Activated naive CD4-positive, alpha-beta T cell treated with anti-CD3 and anti-CD28 coated beads for 36 hours (primary cell): Measurements from ENCODE around the gene SFXN5. TPM values are rescaled to one million over a fixed set of nuclear protein-coding genes. Genes with fewer than 3 reads are reported as not detected.

Experiments used
- CTCF ChIA-PET: fragments of 350-600 bp; sonication (Branson Sonifier 250); formaldehyde crosslinking; loops from one replicate; lab custom pipeline; 2021; ENCODE audit warnings: antibody characterized with exemption; lab: Charles Lee
- DNase-seq: peaks from one replicate; pipeline ENCODE4 v3.0.0-alpha.2; 2020
- H3K27ac Mint-ChIP-seq: one replicate; pipeline ENCODE4 v1.8.0; 2021; ENCODE audit warnings: mild to moderate bottlenecking, mixed read lengths
- H3K27me3 Mint-ChIP-seq: one replicate; pipeline ENCODE4 v1.8.0; 2021; ENCODE audit warnings: low read depth, mixed read lengths
- H3K36me3 Mint-ChIP-seq: one replicate; pipeline ENCODE4 v1.8.0; 2021; ENCODE audit warnings: low read depth, mixed read lengths
- H3K4me1 Mint-ChIP-seq: one replicate; pipeline ENCODE4 v1.8.0; 2021; ENCODE audit warnings: low read depth, mixed read lengths
- H3K4me3 Mint-ChIP-seq: one replicate; pipeline ENCODE4 v1.8.0; 2021; ENCODE audit warnings: mild to moderate bottlenecking, moderate library complexity, mixed read lengths
- H3K9me3 Mint-ChIP-seq: one replicate; pipeline ENCODE4 v1.8.0; 2021; ENCODE audit warnings: mixed read lengths
- intact Hi-C: fragments of 100-400 bp; cut with micrococcal nuclease; formaldehyde crosslinking; loops from one replicate; pipeline ENCODE4 v1.15.1; 2023
- total RNA-seq, 2 experiments: library from RNA; stranded (reverse); gene quantifications; one replicate each; pipeline ENCODE4 v1.2.3, GENCODE V29; 2021

Gene SFXN5
- total RNA-seq, 2 experiments from 2014 or later: 5.3 to 6.8 TPM

DNA sequence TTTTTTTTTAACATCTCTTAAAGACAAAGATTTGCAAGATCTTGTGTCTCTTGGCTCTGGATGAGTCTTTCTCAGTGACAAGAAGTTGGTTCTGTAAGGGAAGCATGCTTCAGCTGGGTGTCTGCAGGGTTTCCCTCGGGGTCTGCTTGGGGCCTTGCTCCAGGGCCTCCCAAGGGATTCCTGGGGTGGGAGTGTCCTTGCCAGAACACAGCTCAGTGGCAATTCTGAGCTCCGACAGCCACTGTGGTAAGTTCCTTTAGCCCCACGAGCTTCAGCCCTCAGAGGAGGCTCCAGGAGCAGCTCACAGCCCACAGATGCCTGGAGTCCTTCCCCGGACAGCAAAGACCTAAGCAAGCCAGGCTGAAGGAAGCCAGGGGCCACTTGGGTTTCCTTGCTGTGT lies 101.8 kb downstream of the SFXN5 start:
- no peak for DNase-seq
- no peaks in the 10 kb centered on the region for H3K36me3 Mint-ChIP-seq

DNA sequence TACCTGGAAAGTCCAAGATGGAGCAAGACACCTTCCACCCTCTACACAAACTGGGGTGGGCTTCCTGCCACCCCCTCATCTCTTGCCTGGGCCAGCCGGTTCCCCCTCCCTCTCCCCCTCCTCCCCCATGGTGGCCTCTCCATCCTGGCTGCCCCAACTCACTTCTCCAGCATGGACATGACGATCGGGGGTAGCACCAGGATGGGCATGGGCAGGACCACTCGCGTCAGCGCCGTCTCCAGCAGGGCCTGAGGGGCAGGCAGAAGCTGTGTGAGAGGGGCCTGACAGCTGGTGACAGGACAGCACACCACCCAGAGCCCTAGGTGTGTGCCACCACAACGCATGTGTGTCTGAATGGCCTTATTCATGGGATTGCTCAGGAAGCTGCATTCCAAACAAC lies 103.2 kb downstream of the SFXN5 start:
- DNase-seq: no peak
- CTCF ChIA-PET: interaction anchor here (1.3 to 2.6 kb wide), 2 partner anchors 24 to 76 kb away, joined by 3 to 16 read pairs; no protein-coding TSS in a partner anchor
- no peaks in the 10 kb centered on the region for H3K36me3 Mint-ChIP-seq
- no peaks in the 10 kb centered on the region for H3K4me1 Mint-ChIP-seq
- no peak overlapping the region for H3K4me3 Mint-ChIP-seq
- H3K27me3 Mint-ChIP-seq: no peaks in the 10 kb centered on the region
- intact Hi-C loops: no loop called here
- no peak overlapping the region for H3K27ac Mint-ChIP-seq
- no peaks in the 10 kb centered on the region for H3K9me3 Mint-ChIP-seq

More for the DNA sequence above, 101.8 kb downstream of the SFXN5 start:
- Mint-ChIP-seq H3K27me3 (no peaks in the 10 kb centered on the region), H3K4me3 (no peak overlapping the region), H3K9me3 (no peaks in the 10 kb centered on the region), H3K27ac (no peak overlapping the region), H3K4me1 (no peaks in the 10 kb centered on the region)
- intact Hi-C loops: no loop called here
- CTCF ChIA-PET: interaction anchor here (0.7 to 2.6 kb wide), 3 partner anchors 22 to 77 kb away, joined by 3 to 16 read pairs (median 4); no protein-coding TSS in a partner anchor

DNA sequence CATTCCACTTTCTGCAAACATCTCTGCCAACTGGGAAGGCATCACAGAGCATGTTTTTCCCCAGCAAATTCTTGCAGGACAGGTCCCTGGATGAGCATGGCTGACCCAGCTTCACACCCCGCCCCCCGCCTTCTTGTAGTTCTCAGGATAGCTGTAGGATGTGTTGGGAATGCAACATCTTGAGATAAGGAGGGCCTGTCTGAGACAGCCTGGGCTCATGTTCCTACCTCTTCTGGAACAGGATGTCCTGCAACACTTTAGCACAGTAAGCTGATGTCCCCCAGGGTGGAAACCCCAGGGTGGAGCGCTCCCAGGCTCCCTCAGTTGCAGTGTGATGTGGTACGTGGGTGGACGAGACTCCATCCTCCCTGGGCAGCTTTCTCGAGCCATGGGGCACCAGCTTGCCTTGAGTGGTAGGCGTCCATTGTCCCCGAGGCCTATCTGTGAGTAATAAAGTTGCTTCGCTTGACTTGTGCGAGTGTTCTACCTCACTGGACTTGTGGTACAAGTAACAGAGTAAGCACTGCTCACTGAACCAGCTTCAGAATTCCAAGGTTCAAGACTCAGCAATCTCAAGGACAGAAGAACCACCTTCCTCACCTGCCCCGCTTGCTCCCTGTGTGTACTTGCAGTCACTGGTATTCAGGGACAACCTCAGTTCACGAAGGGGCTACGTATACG lies 105.6 kb downstream of the SFXN5 start:
- Mint-ChIP-seq H3K4me3 (no peak overlapping the region), H3K36me3 (no peaks in the 10 kb centered on the region), H3K27ac (no peak overlapping the region), H3K9me3 (no peaks in the 10 kb centered on the region), H3K27me3 (no peaks in the 10 kb centered on the region), H3K4me1 (no peaks in the 10 kb centered on the region)
- DNase-seq: no peak
- intact Hi-C loops: no loop called here
- CTCF ChIA-PET: interaction anchor here (1.9 kb wide), 1 partner anchor 211 kb away, joined by 5 read pairs; no protein-coding TSS in a partner anchor

- CTCF ChIA-PET: interaction anchor here (0.6 to 1.9 kb wide), 2 partner anchors 9 to 212 kb away, joined by 3 to 5 read pairs; no protein-coding TSS in a partner anchor
- Mint-ChIP-seq H3K4me3 (no peak overlapping the region), H3K4me1 (no peaks in the 10 kb centered on the region), H3K27ac (no peak overlapping the region), H3K36me3 (no peaks in the 10 kb centered on the region), H3K27me3 (no peaks in the 10 kb centered on the region), H3K9me3 (no peaks in the 10 kb centered on the region)
- intact Hi-C loops: no loop called here
- DNase-seq: no peak
Observed at GRCh38 chr2:72965016-72965415, 106.5 kb downstream of the SFXN5 start.

DNA sequence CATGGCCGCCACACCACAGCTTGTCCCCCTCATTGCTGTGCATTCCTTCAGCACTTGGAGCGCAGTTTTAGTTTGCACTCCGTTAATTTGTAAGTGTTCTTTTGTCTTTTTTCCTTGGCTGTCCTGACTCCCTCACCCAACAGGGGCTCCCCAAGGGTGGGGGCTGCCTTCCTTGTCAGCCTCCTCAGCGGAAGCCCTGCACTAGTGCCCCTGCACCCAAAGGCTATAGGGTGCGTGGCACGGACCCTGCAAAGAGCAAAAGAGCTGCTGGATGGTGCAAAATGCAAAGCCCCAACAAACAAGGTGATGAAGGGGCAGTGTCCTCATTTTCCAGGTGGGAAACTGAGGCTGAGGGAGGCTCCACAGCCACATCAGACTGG lies 107.4 kb downstream of the SFXN5 start:
- H3K27me3 Mint-ChIP-seq: no peaks in the 10 kb centered on the region
- H3K4me1 Mint-ChIP-seq: no peaks in the 10 kb centered on the region
- H3K9me3 Mint-ChIP-seq: no peaks in the 10 kb centered on the region
- H3K36me3 Mint-ChIP-seq: no peaks in the 10 kb centered on the region
- no peak for DNase-seq
- CTCF ChIA-PET: no interaction called here
- no peak overlapping the region for H3K4me3 Mint-ChIP-seq
- intact Hi-C loops: no loop called here
- no peak overlapping the region for H3K27ac Mint-ChIP-seq

DNA sequence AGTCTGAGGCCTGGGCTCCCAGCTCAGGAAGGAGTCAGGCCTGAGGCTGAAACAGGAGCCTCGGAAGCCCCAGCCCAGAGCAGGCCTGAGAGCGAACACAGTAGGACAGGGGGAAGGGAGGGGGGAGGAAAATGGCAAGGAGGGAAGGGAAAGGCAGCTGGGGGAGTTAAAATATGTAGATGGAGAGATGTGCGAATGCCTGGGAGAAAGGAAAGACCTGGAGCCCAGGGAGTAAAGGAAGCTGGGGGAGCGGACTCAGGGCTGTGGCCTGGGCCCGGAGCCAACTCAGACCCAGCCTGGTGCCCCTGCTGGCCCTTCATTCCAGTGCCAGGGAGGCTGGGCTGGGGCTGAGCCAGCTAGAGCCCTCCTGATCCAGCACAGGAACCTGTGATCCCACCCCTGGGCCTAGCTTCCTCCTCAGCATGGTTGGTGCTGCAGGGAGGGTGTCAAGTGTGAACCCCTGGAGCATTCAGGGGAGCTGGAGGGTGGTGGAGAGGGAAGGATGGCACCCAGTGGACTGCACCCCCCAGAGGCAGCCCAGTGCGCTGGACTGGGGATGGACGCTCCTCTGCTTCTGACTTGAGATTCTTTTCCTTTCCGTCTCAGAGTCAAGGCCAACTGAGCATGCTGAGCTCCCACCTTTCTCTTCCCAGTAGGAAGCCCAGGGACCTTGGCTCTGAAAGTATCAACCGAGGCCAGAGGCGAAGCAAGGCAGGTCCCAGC lies 107.9 kb downstream of the SFXN5 start:
- Mint-ChIP-seq H3K27ac (no peak overlapping the region), H3K9me3 (no peaks in the 10 kb centered on the region), H3K4me3 (no peak overlapping the region), H3K27me3 (no peaks in the 10 kb centered on the region), H3K36me3 (no peaks in the 10 kb centered on the region), H3K4me1 (no peaks in the 10 kb centered on the region)
- DNase-seq: no peak
- CTCF ChIA-PET: no interaction called here
- intact Hi-C loops: no loop called here

GRCh38 chr2:72962911-72963310 lies 108.6 kb downstream of the SFXN5 start:
- CTCF ChIA-PET: no interaction called here
- H3K27ac Mint-ChIP-seq: no peak overlapping the region
- intact Hi-C loops: no loop called here
- no peaks in the 10 kb centered on the region for H3K27me3 Mint-ChIP-seq
- H3K4me1 Mint-ChIP-seq: no peaks in the 10 kb centered on the region
- H3K4me3 Mint-ChIP-seq: no peak overlapping the region
- DNase-seq: no peak
- H3K9me3 Mint-ChIP-seq: no peaks in the 10 kb centered on the region
- no peaks in the 10 kb centered on the region for H3K36me3 Mint-ChIP-seq

GRCh38 chr2:72961853-72962468 lies 109.6 kb downstream of the SFXN5 start:
- Mint-ChIP-seq H3K4me3 (no peak overlapping the region), H3K4me1 (no peaks in the 10 kb centered on the region), H3K27me3 (no peaks in the 10 kb centered on the region), H3K36me3 (no peaks in the 10 kb centered on the region), H3K27ac (no peak overlapping the region), H3K9me3 (no peaks in the 10 kb centered on the region)
- intact Hi-C loops: no loop called here
- CTCF ChIA-PET: no interaction called here
- no peak for DNase-seq

- Mint-ChIP-seq H3K27me3 (no peaks in the 10 kb centered on the region), H3K4me1 (no peaks in the 10 kb centered on the region), H3K36me3 (no peaks in the 10 kb centered on the region), H3K27ac (no peak overlapping the region), H3K9me3 (no peaks in the 10 kb centered on the region), H3K4me3 (no peak overlapping the region)
- CTCF ChIA-PET: no interaction called here
- intact Hi-C loops: no loop called here
- DNase-seq: no peak
Observed at GRCh38 chr2:72961036-72961720, 110.3 kb downstream of the SFXN5 start.

DNA sequence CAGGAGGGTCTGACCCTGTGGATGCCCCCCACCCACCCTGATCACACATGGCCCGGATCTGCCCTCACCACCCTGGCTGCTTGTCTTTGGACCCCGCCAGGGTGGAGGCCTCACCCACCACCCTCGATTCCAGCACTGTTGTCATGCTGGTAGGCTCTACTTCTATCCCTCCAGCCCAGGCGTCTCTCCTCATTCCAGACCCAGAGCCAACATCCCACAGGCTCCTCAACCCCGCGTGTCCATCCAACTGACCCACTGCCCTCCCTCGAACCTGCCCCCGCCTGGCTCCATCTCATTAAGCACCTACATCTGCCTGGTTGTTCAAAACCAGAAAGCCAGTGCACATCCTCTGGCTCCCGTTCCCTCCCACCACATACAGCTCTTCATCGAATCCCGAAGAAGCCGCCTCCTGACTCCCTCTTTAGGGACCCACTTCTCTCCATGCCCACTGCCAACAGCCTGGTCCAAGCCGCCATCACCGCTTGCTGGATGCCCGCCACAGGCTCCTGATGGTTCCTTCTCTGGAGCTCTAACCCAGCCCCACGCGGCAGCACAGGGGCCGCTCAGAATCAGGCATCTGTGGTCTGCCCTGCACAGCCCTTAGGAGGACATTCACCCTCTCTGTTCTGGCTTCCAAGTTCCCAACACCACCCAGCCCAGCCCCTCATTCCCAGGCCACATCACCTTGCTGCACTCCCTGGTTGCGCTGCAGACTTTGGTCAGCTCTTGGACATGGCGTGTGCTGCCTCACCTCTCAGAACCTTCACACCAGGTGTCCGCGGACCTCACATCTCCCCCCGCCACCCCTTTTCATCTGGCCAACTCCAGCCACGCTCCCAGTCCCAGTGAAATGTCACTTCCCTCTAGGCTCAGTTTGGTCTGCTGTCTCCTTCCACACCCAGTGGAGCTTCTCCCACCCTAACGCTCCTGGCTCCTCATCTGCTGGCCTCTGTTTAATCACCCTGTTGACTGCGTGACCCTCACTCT lies 111.2 kb downstream of the SFXN5 start:
- intact Hi-C loops: no loop called here
- no peak overlapping the region for H3K4me3 Mint-ChIP-seq
- no peak overlapping the region for H3K27ac Mint-ChIP-seq
- H3K4me1 Mint-ChIP-seq: no peaks in the 10 kb centered on the region
- CTCF ChIA-PET: no interaction called here
- DNase-seq: no peak
- no peaks in the 10 kb centered on the region for H3K36me3 Mint-ChIP-seq
- no peaks in the 10 kb centered on the region for H3K9me3 Mint-ChIP-seq
- H3K27me3 Mint-ChIP-seq: no peaks in the 10 kb centered on the region

- H3K4me3 Mint-ChIP-seq: no peak overlapping the region
- H3K4me1 Mint-ChIP-seq: no peaks in the 10 kb centered on the region
- intact Hi-C loops: no loop called here
- no peak for DNase-seq
- no peak overlapping the region for H3K27ac Mint-ChIP-seq
- H3K27me3 Mint-ChIP-seq: no peaks in the 10 kb centered on the region
- no peaks in the 10 kb centered on the region for H3K36me3 Mint-ChIP-seq
- CTCF ChIA-PET: no interaction called here
- H3K9me3 Mint-ChIP-seq: no peaks in the 10 kb centered on the region
Observed at GRCh38 chr2:72959554-72959953, 112.0 kb downstream of the SFXN5 start.
